Activated B cell treated with CpG ODN at 0.5 μM for 24 hours (primary cell): ENCODE data around the gene UTP11. TPM values are rescaled to one million over a fixed set of nuclear protein-coding genes. Genes with fewer than 3 reads are reported as not detected.
A peak's percentile ranks its signal among the peaks of the same experiment; 100 is the strongest.
"Not testable (repeated sequence)": the region's sequence is repeated elsewhere in the genome, so short reads cannot be mapped to it uniquely, and the experiment has no call there.

Source experiments
- ATAC-seq: fragments of 200-7000 bp; cut with Tn5 transposase; one replicate; pipeline ENCODE4 v1.10.0; 2021; ENCODE audit warnings: low read depth, mild to moderate bottlenecking, moderate library complexity
- CTCF ChIA-PET: fragments of 350-600 bp; sonication (Branson Sonifier 250); formaldehyde crosslinking; loops from one replicate; lab custom pipeline; 2021; ENCODE audit warnings: antibody characterized with exemption; lab: Charles Lee
- POLR2A ChIA-PET: fragments of 350-600 bp; sonication (Branson Sonifier 250); formaldehyde crosslinking; loops from one replicate; lab custom pipeline; 2021; ENCODE audit warnings: antibody characterized with exemption; lab: Charles Lee
- DNase-seq: peaks from one replicate; pipeline ENCODE4 v3.0.0; 2022
- H3K27ac Mint-ChIP-seq: one replicate; pipeline ENCODE4 v1.8.0; 2020; ENCODE audit warnings: mixed read lengths
- H3K27me3 Mint-ChIP-seq: one replicate; pipeline ENCODE4 v1.8.0; 2021; ENCODE audit warnings: mixed read lengths
- H3K36me3 Mint-ChIP-seq: one replicate; pipeline ENCODE4 v1.8.0; 2021; ENCODE audit warnings: low read depth, mixed read lengths
- H3K4me1 Mint-ChIP-seq: one replicate; pipeline ENCODE4 v1.8.0; 2021; ENCODE audit warnings: mixed read lengths
- H3K4me3 Mint-ChIP-seq: one replicate; pipeline ENCODE4 v1.8.0; 2020; ENCODE audit warnings: mild to moderate bottlenecking, mixed read lengths
- H3K9me3 Mint-ChIP-seq: one replicate; pipeline ENCODE4 v1.8.0; 2020; ENCODE audit warnings: mixed read lengths
- CTCF ChIP-seq: fragments of 200-600 bp; IDR thresholded peaks from one replicate; pipeline ENCODE4 v1.8.0; 2022; ENCODE audit warnings: antibody characterized with exemption, mild to moderate bottlenecking
- intact Hi-C: fragments of 100-400 bp; cut with micrococcal nuclease; formaldehyde crosslinking; loops from one replicate; pipeline ENCODE4 v1.15.1; 2024
- total RNA-seq: library from RNA; stranded (reverse); gene quantifications from 2 replicates; pipeline ENCODE4 v1.2.3, GENCODE V29; 2022

UTP11 gene
- 26.1 and 28.6 TPM in 2 replicates for total RNA-seq

- ChIA-PET CTCF (interaction anchor here (0.7 to 1.1 kb wide), 2 partner anchors 22 to 59 kb away, joined by 3 read pairs; no protein-coding TSS in a partner anchor), POLR2A (interaction anchor here (0.7 to 2.0 kb wide), 10 partner anchors 8 to 463 kb away, joined by 3 to 9 read pairs (median 4); partner anchors contain the start of genes MTF1 and SF3A3)
- DNase-seq (peak; percentile 74), ATAC-seq (peak; percentile 97)
- H3K36me3 Mint-ChIP-seq = peaks cover 30% of the 10 kb centered on the region
- TF ChIP-seq CTCF = no peak
- intact Hi-C loops = loop anchor here (1.0 to 10.0 kb wide), 6 partner anchors 22 to 979 kb away; partner anchors contain the start of genes AKIRIN1, CDCA8, INPP5B and RRAGC
- peaks cover 27% of the 10 kb centered on the region for H3K4me1 Mint-ChIP-seq
- no peaks in the 10 kb centered on the region for H3K27me3 Mint-ChIP-seq
- peak within 1 kb of the TSS; percentile 100 for H3K4me3 Mint-ChIP-seq
- no peaks in the 10 kb centered on the region for H3K9me3 Mint-ChIP-seq
- H3K27ac Mint-ChIP-seq = peak within 1 kb of the TSS; percentile 94
Observed at GRCh38 chr1:38012363-38013226, at the start of gene UTP11. TSS of gene UTP11 (plus strand) at chr1:38012734. CDS start at chr1:38012803, 69 bp downstream.

DNA sequence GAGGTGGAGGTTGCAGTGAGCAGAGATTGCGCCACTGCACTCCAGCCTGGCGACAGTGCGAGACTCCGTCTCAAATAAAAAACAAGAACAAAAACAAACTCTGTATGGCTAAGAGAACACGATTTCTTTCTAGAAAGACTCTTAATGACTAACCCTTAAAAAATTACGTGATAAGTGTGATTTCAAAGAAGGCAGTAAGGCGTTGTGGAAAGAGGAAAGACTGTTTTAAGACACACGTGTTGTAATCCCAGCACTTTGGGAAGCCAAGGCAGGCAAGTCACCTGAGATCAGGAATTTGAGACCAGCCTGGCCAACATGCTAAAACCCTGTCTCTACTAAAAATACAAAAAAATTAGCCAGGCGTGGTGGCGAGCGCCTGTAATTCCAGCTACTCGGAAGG lies 48.4 kb upstream of the UTP11 start:
- CTCF ChIA-PET, POLR2A ChIA-PET, intact Hi-C loops, H3K9me3 Mint-ChIP-seq, ATAC-seq, H3K4me3 Mint-ChIP-seq, H3K27ac Mint-ChIP-seq, H3K4me1 Mint-ChIP-seq, DNase-seq, H3K27me3 Mint-ChIP-seq: not testable (repeated sequence)
- H3K36me3 Mint-ChIP-seq = peaks cover 66% of the 10 kb centered on the region

GRCh38 chr1:37965301-37965700 lies 47.2 kb upstream of the UTP11 start:
- TF ChIP-seq CTCF = no peak
- POLR2A ChIA-PET = no interaction called here
- ATAC-seq (no peak), DNase-seq (no peak)
- H3K27ac Mint-ChIP-seq = no peak overlapping the region
- no peak overlapping the region for H3K4me3 Mint-ChIP-seq
- H3K36me3 Mint-ChIP-seq = peaks cover 66% of the 10 kb centered on the region
- H3K27me3 Mint-ChIP-seq = no peaks in the 10 kb centered on the region
- CTCF ChIA-PET = no interaction called here
- intact Hi-C loops = no loop called here
- no peaks in the 10 kb centered on the region for H3K4me1 Mint-ChIP-seq
- H3K9me3 Mint-ChIP-seq = no peaks in the 10 kb centered on the region

- H3K4me1 Mint-ChIP-seq, CTCF ChIA-PET, H3K27ac Mint-ChIP-seq: not testable (repeated sequence)
Observed at GRCh38 chr1:37973684-37974083, 38.9 kb upstream of the UTP11 start.

GRCh38 chr1:37974567-37974966 lies 38.0 kb upstream of the UTP11 start:
- TF ChIP-seq CTCF = no peak
- Mint-ChIP-seq H3K9me3 (no peaks in the 10 kb centered on the region), H3K36me3 (peaks cover 95% of the 10 kb centered on the region), H3K27me3 (no peaks in the 10 kb centered on the region), H3K4me1 (no peaks in the 10 kb centered on the region), H3K27ac (no peak overlapping the region), H3K4me3 (no peak overlapping the region)
- ChIA-PET CTCF (no interaction called here), POLR2A (interaction anchor here (0.7 kb wide), 1 partner anchor 75 kb away, joined by 9 read pairs; no protein-coding TSS in a partner anchor)
- no peak for ATAC-seq
- intact Hi-C loops = no loop called here
- DNase-seq = no peak

More at GRCh38 chr1:37973684-37974083, 38.9 kb upstream of the UTP11 start:
- POLR2A ChIA-PET, H3K9me3 Mint-ChIP-seq, DNase-seq, H3K4me3 Mint-ChIP-seq, intact Hi-C loops, ATAC-seq, H3K27me3 Mint-ChIP-seq: not testable (repeated sequence)
- peaks cover 95% of the 10 kb centered on the region for H3K36me3 Mint-ChIP-seq

- H3K27me3 Mint-ChIP-seq, POLR2A ChIA-PET, H3K4me1 Mint-ChIP-seq, H3K27ac Mint-ChIP-seq, CTCF ChIA-PET, H3K9me3 Mint-ChIP-seq, DNase-seq, ATAC-seq, H3K4me3 Mint-ChIP-seq: not testable (repeated sequence)
- peaks cover 95% of the 10 kb centered on the region for H3K36me3 Mint-ChIP-seq
- intact Hi-C loops = loop anchor here (1.0 to 5.0 kb wide), 2 partner anchors 85 to 862 kb away; no protein-coding TSS in a partner anchor
Observed at GRCh38 chr1:37975083-37975482, 37.5 kb upstream of the UTP11 start.
